Measurements from ENCODE around the gene P2RY2. TPM values are rescaled to one million over a fixed set of nuclear protein-coding genes. Genes with fewer than 3 reads are reported as not detected.
"Not testable (repeated sequence)": the region's sequence is repeated elsewhere in the genome, so short reads cannot be mapped to it uniquely, and the experiment has no call there.

Gene P2RY2
- total RNA-seq, 1 donor: under 0.01 TPM

GRCh38 chr11:73230931-73231330, 12.8 kb downstream of the P2RY2 start:
- no peak for DNase-seq (ENCODE audit: low read depth)
- no peak for TF ChIP-seq CTCF (IDR thresholded peaks at IDR 0.05; ENCODE audit: insufficient read depth, low read depth, low read length)
- no peak overlapping the region for H3K4me3 ChIP-seq (ENCODE audit: low read depth, low read length)

GRCh38 chr11:73232487-73232886, 14.4 kb downstream of the P2RY2 start:
- not testable (repeated sequence) for H3K4me3 ChIP-seq (ENCODE audit: low read depth, low read length); DNase-seq (ENCODE audit: low read depth)

DNA sequence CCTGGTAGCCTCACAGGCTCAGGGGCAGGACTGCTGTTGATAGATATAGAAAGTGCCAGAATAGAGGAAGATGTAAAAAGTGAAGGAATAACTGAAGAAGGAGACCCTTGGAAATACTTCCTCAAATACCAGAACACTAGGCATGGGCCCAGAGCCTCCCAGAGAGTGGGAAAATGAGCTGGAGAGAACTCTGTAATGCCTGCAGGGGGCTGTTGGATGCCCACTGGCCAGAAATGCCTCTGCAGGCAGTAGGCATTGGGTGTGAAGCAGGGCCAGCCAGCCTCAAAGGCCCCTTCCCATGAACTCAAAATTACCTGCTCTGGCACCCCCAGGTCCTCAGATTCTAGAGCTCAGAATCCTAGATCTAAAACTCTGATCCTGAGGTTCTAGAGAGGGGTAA, 15.1 kb downstream of the P2RY2 start:
- H3K4me3 ChIP-seq (ENCODE audit: low read depth, low read length): no peak overlapping the region
- DNase-seq (ENCODE audit: low read depth): no peak
- no peak for TF ChIP-seq CTCF (IDR thresholded peaks at IDR 0.05; ENCODE audit: insufficient read depth, low read depth, low read length)

GRCh38 chr11:73233692-73234470, 15.8 kb downstream of the P2RY2 start:
- TF ChIP-seq CTCF (IDR thresholded peaks at IDR 0.05; ENCODE audit: insufficient read depth, low read depth, low read length): no peak
- peak; percentile 35 for DNase-seq (ENCODE audit: low read depth)
- H3K4me3 ChIP-seq (ENCODE audit: low read depth, low read length): no peak overlapping the region

DNA sequence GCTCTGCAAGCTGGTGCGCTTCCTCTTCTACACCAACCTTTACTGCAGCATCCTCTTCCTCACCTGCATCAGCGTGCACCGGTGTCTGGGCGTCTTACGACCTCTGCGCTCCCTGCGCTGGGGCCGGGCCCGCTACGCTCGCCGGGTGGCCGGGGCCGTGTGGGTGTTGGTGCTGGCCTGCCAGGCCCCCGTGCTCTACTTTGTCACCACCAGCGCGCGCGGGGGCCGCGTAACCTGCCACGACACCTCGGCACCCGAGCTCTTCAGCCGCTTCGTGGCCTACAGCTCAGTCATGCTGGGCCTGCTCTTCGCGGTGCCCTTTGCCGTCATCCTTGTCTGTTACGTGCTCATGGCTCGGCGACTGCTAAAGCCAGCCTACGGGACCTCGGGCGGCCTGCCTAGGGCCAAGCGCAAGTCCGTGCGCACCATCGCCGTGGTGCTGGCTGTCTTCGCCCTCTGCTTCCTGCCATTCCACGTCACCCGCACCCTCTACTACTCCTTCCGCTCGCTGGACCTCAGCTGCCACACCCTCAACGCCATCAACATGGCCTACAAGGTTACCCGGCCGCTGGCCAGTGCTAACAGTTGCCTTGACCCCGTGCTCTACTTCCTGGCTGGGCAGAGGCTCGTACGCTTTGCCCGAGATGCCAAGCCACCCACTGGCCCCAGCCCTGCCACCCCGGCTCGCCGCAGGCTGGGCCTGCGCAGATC, 16.5 kb downstream of the P2RY2 start:
- TF ChIP-seq CTCF (IDR thresholded peaks at IDR 0.05; ENCODE audit: insufficient read depth, low read depth, low read length): no peak
- no peak for DNase-seq (ENCODE audit: low read depth)

DNA sequence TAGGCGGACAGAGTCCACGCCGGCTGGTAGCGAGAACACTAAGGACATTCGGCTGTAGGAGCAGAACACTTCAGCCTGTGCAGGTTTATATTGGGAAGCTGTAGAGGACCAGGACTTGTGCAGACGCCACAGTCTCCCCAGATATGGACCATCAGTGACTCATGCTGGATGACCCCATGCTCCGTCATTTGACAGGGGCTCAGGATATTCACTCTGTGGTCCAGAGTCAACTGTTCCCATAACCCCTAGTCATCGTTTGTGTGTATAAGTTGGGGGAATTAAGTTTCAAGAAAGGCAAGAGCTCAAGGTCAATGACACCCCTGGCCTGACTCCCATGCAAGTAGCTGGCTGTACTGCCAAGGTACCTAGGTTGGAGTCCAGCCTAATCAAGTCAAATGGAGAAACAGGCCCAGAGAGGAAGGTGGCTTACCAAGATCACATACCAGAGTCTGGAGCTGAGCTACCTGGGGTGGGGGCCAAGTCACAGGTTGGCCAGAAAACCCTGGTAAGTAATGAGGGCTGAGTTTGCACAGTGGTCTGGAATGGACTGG, 17.2 kb downstream of the P2RY2 start:
- DNase-seq (ENCODE audit: low read depth): no peak

More for the DNA sequence above, 16.5 kb downstream of the P2RY2 start:
- H3K4me3 ChIP-seq (ENCODE audit: low read depth, low read length): no peak overlapping the region

More for the DNA sequence above, 17.2 kb downstream of the P2RY2 start:
- H3K4me3 ChIP-seq (ENCODE audit: low read depth, low read length): no peak overlapping the region
- TF ChIP-seq CTCF (IDR thresholded peaks at IDR 0.05; ENCODE audit: insufficient read depth, low read depth, low read length): no peak
